Erythroblast (primary cell): ENCODE measurements around the gene CCNT2.

Source experiments
- GATA1 ChIP-seq: IDR thresholded peaks from 2 replicates; pipeline ENCODE4 v1.6.1; 2011; ENCODE audit warnings: low read depth, mild to moderate bottlenecking, control low read depth, low read length, moderate library complexity
- POLR2A ChIP-seq: IDR thresholded peaks from 2 replicates; pipeline ENCODE4 v1.6.1; 2011; ENCODE audit warnings: mild to moderate bottlenecking, low read length

DNA sequence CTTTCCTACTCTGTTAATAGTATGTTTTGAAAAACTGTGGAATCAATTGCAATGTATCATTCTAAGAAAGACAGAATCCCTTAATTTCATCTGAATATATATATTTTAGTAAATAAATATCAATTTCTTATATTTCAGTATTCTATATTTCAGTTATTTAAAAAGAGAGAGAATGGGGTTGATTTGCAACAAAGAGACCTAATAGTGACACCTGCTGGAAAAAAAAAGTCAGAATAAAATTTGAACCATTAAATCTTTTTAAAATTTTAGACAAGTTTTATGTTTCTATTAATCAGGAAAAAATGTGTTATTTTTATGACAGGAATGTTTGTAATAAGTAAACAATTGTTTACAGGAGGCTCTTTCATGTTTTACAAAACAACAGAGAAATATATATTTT lies 20.7 kb upstream of the CCNT2 start:
- TF ChIP-seq POLR2A (no peak), GATA1 (no peak)
